H7 (cell line): ENCODE results near the gene KCNQ4. TPM values are rescaled to one million over a fixed set of nuclear protein-coding genes. Genes with fewer than 3 reads are reported as not detected.
A peak's percentile ranks its signal among the peaks of the same experiment; 100 is the strongest.

Experiments
- DNase-seq: peaks from one replicate; pipeline ENCODE4 v3.0.0; 2012
- H3K27me3 ChIP-seq: 2 replicates; pipeline ENCODE4 v1.6.0; 2011; ENCODE audit warnings: mild to moderate bottlenecking, low read length; ENCODE audit not compliant: control insufficient read depth, insufficient read depth
- H3K36me3 ChIP-seq: replicated peaks from 2 replicates; pipeline ENCODE4 v1.5.1; 2011; ENCODE audit warnings: low read length; ENCODE audit not compliant: control insufficient read depth, insufficient read depth
- H3K4me3 ChIP-seq: 2 replicates; pipeline ENCODE4 v1.5.1; 2011; ENCODE audit warnings: low read depth, mild to moderate bottlenecking, control low read depth, low read length, moderate library complexity; ENCODE audit not compliant: insufficient read depth
- total RNA-seq: library from RNA; depleted of rRNA; stranded (reverse); fragments of >200 nt; shearing (Covaris generic); gene quantifications from 2 replicates; pipeline ENCODE4 v1.2.3, GENCODE V29; 2014

Gene KCNQ4
- total RNA-seq, 1 experiment from 2014 or later: 2.7 TPM

DNA sequence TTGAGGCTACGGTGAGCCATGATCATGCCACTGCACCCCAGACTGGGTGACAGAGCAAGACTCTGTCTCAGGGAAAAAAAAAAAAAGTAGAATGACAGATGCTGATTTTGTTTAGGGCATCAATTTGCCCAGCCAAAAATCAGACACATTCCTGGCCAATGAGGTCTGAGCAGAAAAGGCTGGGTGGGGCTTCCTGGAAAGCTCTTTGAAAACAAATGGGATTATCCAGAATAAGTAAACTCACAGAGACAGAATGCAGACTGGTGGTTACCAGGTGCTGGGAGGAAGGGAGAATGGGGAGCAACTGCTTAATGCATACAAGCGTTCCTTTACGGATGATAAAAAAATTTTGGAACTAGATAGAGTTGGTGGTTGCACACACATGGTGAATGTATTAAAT lies 88.7 kb downstream of the KCNQ4 start:
- H3K4me3 ChIP-seq: no peak overlapping the region
- H3K36me3 ChIP-seq: no peaks in the 10 kb centered on the region
- no peak for DNase-seq
- no peaks in the 10 kb centered on the region for H3K27me3 ChIP-seq

DNA sequence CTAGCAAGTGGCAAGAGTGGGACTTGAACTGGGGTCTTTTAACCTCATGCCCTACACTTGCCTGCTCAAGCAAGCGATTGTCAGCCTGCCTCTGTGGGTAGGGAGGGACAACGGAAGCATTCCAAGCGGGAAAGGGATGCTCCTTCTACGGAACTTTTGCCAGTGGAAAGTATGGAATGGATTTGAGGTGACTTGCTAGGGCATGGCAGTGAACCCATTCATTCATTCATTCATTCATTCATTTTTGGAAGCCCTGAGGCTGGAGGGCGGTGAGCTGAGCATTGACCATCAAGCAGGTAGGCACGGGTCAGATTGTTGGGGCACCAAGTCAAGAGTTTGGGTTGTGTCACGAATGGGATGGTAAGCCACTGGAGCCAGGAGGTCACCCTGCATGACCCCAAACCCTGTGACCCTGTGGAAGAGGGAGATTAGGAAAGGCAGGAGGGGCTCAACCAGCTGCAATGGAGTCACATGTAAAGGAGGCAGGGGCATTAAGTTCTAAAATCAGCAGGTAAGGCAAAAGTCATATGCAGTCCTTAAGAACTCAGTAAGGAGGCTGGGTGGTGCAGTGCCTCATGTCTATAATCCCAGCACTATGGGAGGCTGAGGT lies 90.4 kb downstream of the KCNQ4 start:
- no peaks in the 10 kb centered on the region for H3K36me3 ChIP-seq
- H3K4me3 ChIP-seq: no peak overlapping the region
- H3K27me3 ChIP-seq: no peaks in the 10 kb centered on the region
- DNase-seq: no peak

DNA sequence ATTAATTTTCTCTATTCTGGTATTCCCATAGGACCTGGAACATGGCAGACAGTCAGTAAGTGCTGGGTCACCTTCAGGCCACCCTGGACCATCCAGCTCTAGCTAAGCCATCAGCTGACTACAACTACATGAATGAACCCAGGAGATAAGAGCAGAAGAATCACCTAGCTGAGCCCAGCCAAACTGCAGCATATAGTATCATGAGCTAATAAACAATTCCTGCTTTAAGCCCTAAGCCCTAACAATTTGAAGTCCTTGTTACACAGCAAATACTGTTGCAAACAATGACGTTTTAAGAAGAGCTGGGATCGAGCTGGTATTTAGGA lies 92.8 kb downstream of the KCNQ4 start:
- no peak for DNase-seq
- no peaks in the 10 kb centered on the region for H3K36me3 ChIP-seq
- H3K4me3 ChIP-seq: no peak overlapping the region
- peaks cover 2% of the 10 kb centered on the region; the same call in 1 of the 2 replicates for H3K27me3 ChIP-seq

DNA sequence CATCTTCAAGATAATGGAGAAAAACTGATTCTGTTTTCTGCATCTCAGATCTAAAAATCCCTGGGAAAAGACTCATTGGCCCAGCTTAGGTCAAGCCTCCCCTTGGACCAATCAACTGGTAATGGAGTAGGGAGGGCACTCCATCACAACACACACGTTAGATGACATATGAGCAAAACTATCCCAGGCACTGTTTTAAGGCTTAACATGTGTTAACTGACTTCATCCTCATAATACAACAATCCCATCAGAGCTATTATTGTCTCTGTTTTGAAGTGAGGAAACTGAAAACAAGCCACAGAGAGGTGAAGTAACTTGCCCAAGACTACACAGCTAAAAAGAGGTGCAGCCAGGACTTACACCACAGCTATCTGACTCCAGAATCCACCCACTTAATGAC lies 93.3 kb downstream of the KCNQ4 start:
- DNase-seq: no peak
- Histone ChIP-seq H3K4me3 (no peak overlapping the region), H3K27me3 (peaks cover 2% of the 10 kb centered on the region; the same call in 1 of the 2 replicates), H3K36me3 (no peaks in the 10 kb centered on the region)

DNA sequence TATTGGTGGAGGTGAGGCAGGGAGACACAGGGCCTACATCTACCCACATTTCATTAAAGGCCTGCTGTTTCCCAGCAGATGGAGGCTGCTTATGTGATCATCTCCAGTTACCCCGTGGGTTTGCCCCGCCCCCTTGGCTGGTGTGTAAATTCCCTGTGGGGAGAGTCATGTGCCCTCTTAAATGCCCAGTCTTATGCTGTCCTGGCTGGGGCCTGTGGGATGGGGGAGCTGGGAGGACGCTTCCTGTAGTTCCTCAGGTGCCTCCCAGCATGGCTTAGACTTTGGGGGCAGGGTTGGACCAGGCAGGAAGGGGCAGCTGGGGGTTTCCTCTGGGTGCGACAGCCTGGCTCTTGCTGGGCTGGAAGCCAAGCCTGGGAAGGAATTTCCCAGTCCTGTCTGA lies 94.1 kb downstream of the KCNQ4 start:
- DNase-seq: peak; percentile 49
- H3K36me3 ChIP-seq: no peaks in the 10 kb centered on the region
- H3K27me3 ChIP-seq: peaks cover 2% of the 10 kb centered on the region; the same call in 1 of the 2 replicates
- H3K4me3 ChIP-seq: no peak overlapping the region

DNA sequence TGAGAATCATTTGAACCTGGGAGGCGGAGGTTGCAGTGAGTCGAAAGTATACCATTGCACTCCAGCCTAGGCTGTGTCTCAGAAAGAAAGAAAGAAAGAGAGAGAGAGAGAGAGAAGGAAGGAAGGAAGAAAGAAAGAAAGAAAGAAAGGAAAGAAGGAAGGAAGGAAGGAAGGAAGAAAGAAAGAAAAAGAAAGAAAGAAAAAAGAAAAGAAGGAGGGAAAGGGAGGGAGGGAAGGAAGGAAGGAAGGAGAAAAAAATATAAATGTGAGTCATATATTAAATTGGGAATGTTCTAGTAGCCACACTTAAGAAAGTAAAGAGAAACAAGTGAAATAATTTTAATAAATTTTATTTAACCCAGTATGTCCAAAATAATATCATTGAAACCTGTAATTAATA lies 95.3 kb downstream of the KCNQ4 start:
- Histone ChIP-seq H3K27me3 (peaks cover 2% of the 10 kb centered on the region; the same call in 1 of the 2 replicates), H3K4me3 (no peak overlapping the region), H3K36me3 (no peaks in the 10 kb centered on the region)
- no peak for DNase-seq

DNA sequence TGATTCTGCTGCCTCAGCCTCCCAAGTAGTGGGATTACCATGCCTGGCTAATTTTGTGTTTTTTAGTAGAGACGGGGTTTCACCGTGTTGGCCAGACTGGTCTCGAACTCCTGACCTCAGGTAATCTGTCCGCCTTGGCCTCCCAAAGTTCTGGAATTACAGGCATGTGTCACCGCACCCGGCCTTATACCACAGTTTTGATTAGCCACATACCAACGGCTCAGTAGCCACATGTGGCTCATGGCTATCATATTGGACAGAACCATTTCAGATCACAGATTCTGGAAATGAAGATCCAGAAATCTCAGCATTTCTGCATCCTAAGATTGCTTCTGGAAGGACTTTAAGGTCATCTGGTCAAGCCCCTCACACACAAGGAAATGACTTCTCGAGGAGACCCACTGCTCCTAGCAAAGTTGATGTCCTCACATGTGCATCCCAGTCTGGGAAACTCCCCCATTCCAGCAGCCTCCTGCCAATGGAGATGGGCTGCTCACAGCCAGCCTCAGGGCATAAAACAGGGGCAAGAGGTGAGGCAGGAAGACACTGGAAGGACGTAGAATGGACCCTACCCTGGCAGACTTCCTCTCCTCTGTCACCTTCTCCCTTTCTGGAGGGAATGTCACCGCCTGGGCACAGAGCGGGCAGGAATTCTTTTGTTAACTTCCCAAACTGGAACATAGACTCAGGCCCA lies 96.0 kb downstream of the KCNQ4 start:
- no peak for DNase-seq
- H3K27me3 ChIP-seq: peaks cover 2% of the 10 kb centered on the region; the same call in 1 of the 2 replicates
- H3K36me3 ChIP-seq: no peaks in the 10 kb centered on the region
- no peak overlapping the region for H3K4me3 ChIP-seq

DNA sequence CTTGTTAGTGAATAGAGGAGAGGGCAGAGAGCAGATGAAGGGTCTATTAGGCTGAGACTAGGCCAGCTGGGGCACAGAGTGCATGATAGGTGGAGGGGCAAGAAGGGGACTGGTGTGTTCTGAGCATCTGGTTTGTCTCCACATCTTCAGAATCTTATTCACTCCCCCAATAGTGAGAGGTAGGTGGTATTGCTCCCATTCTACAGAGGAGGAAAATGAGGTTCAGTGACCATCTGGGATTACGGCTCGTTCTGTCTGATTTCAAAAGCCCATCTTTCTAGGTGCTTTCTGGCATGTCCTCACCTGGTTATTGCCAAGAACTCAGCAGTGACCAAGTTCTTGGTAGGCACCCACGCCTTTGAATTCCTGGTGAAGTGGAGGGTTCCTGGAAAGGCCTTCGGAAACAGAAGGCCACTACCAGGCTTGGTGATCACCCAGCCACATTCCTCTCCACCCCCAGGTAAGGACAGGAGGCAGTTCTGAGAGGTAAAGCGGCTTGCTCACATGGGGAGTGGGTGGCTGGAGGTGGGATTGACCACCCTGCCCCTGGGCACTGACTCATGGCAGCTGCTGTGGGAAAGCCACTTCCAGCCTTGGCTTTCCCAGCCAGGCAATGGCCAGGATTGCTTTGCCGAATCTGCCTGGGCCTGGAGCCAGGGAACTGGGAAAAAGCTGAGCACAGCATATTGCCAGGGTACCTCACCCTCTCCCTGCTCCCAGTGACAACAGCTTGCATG lies 97.4 kb downstream of the KCNQ4 start:
- DNase-seq: no peak
- Histone ChIP-seq H3K4me3 (no peak overlapping the region), H3K36me3 (no peaks in the 10 kb centered on the region), H3K27me3 (peaks cover 2% of the 10 kb centered on the region; the same call in 1 of the 2 replicates)

DNA sequence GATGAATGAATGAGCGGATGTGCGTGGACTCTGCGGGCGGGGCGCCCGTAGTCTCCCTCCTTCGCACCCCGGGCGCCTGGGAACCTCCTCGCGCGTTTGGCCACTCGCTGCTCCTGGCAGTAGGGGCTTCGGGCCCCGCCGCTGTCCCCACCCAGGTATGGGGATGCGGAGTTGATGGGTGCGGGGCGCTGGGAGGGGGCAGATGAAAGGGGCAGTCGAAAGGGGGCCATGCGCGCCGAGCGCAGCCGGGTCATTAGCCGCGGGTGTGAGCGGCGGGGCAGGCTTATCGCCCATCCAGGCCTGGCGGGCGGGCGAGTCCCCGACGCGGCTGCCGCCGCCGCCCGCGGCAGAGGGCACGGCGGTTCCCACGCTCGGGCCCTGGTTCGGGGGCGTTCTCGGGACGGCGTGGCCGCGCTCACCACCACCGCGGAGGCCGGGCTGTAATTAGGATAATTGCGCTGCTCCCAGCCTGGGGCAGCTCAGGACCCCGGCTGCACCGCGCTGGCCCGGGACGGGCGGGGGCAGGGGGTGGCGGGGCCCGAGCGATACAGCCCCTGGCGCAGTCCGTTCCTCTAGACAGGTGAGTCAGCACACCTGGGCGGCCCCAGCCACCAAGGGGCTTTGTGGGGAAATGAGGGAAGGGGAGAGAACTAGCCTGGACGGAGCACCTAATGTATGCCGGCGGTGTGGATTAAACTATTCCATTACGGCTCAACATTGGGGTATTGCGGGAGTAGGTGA lies 100.6 kb downstream of the KCNQ4 start:
- Histone ChIP-seq H3K27me3 (peaks cover 2% of the 10 kb centered on the region; the same call in 1 of the 2 replicates), H3K36me3 (no peaks in the 10 kb centered on the region), H3K4me3 (peak overlapping the region; percentile 12; the same call in 1 of the 2 replicates)
- DNase-seq: peak; percentile 41

DNA sequence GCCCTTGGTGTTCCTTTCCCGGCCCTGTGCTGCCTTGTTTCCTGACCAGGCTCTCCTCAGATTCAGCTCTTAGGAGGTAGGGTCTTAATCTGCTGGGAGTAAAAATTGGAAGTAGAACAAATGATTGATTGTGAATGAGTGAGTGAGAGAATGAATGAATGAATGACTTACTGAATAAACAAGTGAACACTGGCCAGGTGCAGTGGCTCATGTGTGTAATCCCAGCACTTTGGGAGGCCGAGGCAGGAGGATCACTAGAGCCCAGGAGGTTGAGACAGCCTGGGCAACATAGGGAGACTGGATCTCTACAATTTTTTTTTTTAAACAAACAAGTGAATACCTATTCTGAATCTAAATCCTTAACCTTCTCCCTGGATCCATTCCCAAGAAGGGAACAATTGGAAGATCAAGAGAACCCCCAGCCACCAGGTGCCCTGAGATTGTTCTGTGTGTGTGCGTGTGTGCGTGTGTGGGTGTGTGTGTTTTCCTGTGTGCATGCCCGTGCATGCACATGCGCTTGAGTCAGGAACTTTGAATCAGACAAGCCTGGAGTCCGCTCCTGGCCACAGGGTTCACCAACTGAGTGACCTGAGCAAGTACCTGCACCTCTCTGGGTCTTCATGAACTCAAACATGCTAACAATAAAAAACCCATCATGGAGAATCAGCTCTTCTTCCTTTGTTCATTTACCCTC lies 102.9 kb downstream of the KCNQ4 start:
- Histone ChIP-seq H3K4me3 (no peak overlapping the region), H3K27me3 (no peaks in the 10 kb centered on the region; the same call in 1 of the 2 replicates), H3K36me3 (no peaks in the 10 kb centered on the region)
- DNase-seq: no peak

DNA sequence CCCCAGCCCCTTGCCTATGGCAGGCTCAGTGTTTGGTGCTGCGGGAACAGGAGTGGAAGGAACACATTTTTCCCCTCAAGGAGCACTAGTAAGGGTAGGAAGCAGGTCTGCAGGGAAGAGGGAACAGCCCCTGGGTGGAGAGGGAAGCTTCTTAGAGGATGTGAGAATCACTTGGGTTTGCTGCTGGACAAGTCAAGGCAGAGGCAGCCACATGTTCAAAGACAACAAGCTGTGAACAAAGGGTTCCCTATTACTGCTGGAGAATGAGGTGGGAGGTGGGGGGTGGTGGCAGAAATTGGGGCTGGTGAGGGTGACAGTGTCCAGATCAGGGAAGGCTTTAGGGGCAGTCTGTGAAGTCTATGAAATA lies 103.4 kb downstream of the KCNQ4 start:
- no peak overlapping the region for H3K4me3 ChIP-seq
- H3K36me3 ChIP-seq: no peaks in the 10 kb centered on the region
- DNase-seq: no peak
- no peaks in the 10 kb centered on the region; the same call in 1 of the 2 replicates for H3K27me3 ChIP-seq

DNA sequence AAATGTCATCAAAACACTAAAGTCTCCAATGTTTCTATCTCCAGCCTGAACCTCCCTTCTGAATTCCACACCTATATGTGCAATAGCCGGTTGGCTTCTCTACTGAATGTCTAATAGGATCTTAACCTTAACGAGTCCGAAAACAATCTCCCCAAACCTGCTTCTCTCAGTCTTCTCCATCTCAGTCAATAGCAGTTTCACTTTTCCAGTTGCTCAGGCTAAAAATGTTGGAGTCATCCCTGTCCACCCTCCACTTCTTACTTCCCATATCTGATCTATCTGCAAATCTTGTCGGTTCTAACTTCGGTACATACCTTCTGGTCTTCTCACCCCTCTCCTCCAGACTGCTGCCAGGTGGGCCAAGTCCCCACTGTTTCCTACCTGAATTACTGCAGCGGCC lies 104.1 kb downstream of the KCNQ4 start:
- H3K4me3 ChIP-seq: no peak overlapping the region
- H3K27me3 ChIP-seq: no peaks in the 10 kb centered on the region; the same call in 1 of the 2 replicates
- DNase-seq: no peak
- H3K36me3 ChIP-seq: no peaks in the 10 kb centered on the region
